Activated CD8-positive, alpha-beta T cell treated with anti-CD3 and anti-CD28 coated beads for 36 hours (primary cell): ENCODE results near the gene KRTAP10-3. TPM values are rescaled to one million over a fixed set of nuclear protein-coding genes. Genes with fewer than 3 reads are reported as not detected.

Source experiments
- ATAC-seq: fragments of 200-7000 bp; cut with Tn5 transposase; one replicate; pipeline ENCODE4 v1.10.0; 2021; ENCODE audit warnings: mild to moderate bottlenecking, moderate library complexity
- CTCF ChIA-PET: fragments of 350-600 bp; sonication (Branson Sonifier 250); formaldehyde crosslinking; loops from one replicate; lab custom pipeline; 2021; ENCODE audit warnings: antibody characterized with exemption; lab: Charles Lee
- POLR2A ChIA-PET: fragments of 350-600 bp; sonication (Branson Sonifier 250); formaldehyde crosslinking; loops from one replicate; lab custom pipeline; 2021; ENCODE audit warnings: antibody characterized with exemption; lab: Charles Lee
- DNase-seq: peaks from one replicate; pipeline ENCODE4 v3.0.0-alpha.2; 2020
- H3K27ac Mint-ChIP-seq: one replicate; pipeline ENCODE4 v1.8.0; 2021; ENCODE audit warnings: mild to moderate bottlenecking, mixed read lengths
- H3K27me3 Mint-ChIP-seq: one replicate; pipeline ENCODE4 v1.8.0; 2021; ENCODE audit warnings: mixed read lengths
- H3K36me3 Mint-ChIP-seq: one replicate; pipeline ENCODE4 v1.8.0; 2021; ENCODE audit warnings: low read depth, mixed read lengths
- H3K4me1 Mint-ChIP-seq: one replicate; pipeline ENCODE4 v1.8.0; 2021; ENCODE audit warnings: low read depth, mixed read lengths
- H3K4me3 Mint-ChIP-seq: one replicate; pipeline ENCODE4 v1.8.0; 2021; ENCODE audit warnings: mild to moderate bottlenecking, moderate library complexity, mixed read lengths
- H3K9me3 Mint-ChIP-seq: one replicate; pipeline ENCODE4 v1.8.0; 2021; ENCODE audit warnings: mixed read lengths
- intact Hi-C: fragments of 100-400 bp; cut with micrococcal nuclease; formaldehyde crosslinking; loops from one replicate; pipeline ENCODE4 v1.10.0; 2022
- total RNA-seq, 2 experiments: library from RNA; stranded (reverse); gene quantifications; one replicate each; pipeline ENCODE4 v1.2.3, GENCODE V29; 2021
- TF ChIP-seq, protein P1 (sequence below): fragments of 200-600 bp; IDR thresholded peaks from one replicate; pipeline ENCODE4 v1.8.0; 2022; ENCODE audit warnings: antibody characterized with exemption, mild to moderate bottlenecking

The KRTAP10-3 gene
- total RNA-seq, 2 experiments from 2014 or later: not detected

DNA sequence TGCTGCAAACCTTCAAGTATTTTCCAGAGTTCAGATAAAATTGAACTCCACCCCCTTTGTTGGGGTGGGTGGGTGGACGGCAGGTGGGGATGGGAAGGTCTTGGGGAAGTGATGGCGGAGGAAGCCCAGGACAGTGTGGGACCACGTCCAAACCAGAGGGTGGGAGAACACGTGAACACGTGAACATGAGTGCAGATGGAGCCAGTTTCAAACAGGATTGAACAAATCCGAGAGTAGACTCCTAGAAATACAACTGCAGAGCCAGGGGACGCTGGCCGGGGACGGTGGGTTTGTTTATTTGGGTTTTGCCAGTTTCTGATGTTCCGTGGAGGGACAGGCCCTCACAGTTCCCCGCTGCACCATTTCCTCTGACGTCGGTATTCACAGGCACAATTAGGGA, 10.2 kb downstream of the KRTAP10-3 start:
- no peak for DNase-seq
- CTCF ChIA-PET: interaction anchor here (1.7 kb wide), 1 partner anchor 245 kb away, joined by 5 read pairs; no protein-coding TSS in a partner anchor
- H3K27me3 Mint-ChIP-seq: no peaks in the 10 kb centered on the region
- H3K36me3 Mint-ChIP-seq: peaks cover 19% of the 10 kb centered on the region
- ATAC-seq: no peak
- POLR2A ChIA-PET: no interaction called here
- peak overlapping the region; percentile 10 for H3K27ac Mint-ChIP-seq
- TF ChIP-seq, protein P1, sequence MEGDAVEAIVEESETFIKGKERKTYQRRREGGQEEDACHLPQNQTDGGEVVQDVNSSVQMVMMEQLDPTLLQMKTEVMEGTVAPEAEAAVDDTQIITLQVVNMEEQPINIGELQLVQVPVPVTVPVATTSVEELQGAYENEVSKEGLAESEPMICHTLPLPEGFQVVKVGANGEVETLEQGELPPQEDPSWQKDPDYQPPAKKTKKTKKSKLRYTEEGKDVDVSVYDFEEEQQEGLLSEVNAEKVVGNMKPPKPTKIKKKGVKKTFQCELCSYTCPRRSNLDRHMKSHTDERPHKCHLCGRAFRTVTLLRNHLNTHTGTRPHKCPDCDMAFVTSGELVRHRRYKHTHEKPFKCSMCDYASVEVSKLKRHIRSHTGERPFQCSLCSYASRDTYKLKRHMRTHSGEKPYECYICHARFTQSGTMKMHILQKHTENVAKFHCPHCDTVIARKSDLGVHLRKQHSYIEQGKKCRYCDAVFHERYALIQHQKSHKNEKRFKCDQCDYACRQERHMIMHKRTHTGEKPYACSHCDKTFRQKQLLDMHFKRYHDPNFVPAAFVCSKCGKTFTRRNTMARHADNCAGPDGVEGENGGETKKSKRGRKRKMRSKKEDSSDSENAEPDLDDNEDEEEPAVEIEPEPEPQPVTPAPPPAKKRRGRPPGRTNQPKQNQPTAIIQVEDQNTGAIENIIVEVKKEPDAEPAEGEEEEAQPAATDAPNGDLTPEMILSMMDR: no peak
- intact Hi-C loops: no loop called here
- H3K4me1 Mint-ChIP-seq: peaks cover 28% of the 10 kb centered on the region
- peak overlapping the region; percentile 50 for H3K4me3 Mint-ChIP-seq
- H3K9me3 Mint-ChIP-seq: peaks cover 20% of the 10 kb centered on the region

DNA sequence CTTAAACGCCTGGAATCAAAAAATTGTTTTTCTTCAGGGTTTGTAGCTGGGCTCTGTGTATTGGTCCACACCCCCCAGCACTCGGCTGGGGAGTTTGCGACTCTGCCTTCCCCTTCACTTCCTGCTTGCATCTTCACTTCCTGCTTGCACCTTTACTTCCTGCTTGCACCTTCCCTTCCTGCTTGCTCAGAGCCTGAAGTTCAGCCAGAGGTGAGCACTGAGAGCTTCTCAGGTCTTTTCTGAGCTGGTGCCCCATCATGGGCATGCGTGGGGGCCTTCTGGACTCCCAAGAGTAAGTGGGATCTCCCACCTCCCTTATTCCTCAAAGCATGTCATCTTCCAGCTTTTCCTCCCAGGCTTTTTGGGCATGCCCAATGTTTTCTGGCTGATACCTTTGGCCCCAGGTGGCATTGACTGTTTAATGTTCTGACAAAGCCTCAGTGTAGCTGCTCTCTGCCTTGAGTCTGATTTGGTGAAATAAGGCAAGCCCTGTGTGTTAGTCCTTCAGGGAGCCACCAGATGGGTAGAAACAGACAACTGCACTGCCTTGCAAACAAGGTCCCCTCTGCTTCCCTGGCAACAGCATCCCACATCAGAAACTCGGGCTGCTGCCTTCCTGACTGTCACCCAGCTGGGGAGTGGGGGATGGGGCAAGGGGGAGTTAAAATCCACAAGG, 10.8 kb downstream of the KRTAP10-3 start:
- DNase-seq (peak; percentile 51), ATAC-seq (peak; percentile 94)
- Mint-ChIP-seq H3K27me3 (no peaks in the 10 kb centered on the region), H3K4me3 (peak overlapping the region; percentile 50), H3K4me1 (peaks cover 28% of the 10 kb centered on the region), H3K36me3 (peaks cover 19% of the 10 kb centered on the region), H3K9me3 (peaks cover 17% of the 10 kb centered on the region), H3K27ac (peak overlapping the region; percentile 89)
- ChIA-PET CTCF (interaction anchor here (1.1 to 1.7 kb wide), 3 partner anchors 37 to 246 kb away, joined by 3 to 5 read pairs (median 5); no protein-coding TSS in a partner anchor), POLR2A (no interaction called here)
- TF ChIP-seq, protein P1: no peak
- intact Hi-C loops: no loop called here

DNA sequence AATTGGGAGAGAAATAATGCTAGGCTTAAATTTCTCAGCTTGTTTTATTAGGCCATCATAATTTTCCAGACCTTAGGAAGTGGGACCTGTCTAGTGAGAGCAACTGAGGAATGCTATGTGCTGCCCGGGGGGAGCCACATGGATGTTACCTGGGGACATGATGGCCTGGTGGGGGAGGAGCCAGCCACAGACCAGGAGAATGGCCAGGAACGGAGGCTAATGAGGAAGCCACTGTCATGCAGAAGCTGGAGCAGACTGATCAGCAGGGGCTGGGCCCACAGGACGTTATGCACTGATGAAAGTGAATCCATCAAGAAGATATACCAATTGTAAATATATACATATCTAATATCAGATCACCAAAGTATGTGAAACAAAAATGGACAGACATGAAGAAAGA, 14.0 kb downstream of the KRTAP10-3 start:
- ChIA-PET POLR2A (interaction anchor here (0.7 kb wide), 1 partner anchor 9 kb away, joined by 3 read pairs; no protein-coding TSS in a partner anchor), CTCF (interaction anchor here (1.4 kb wide), 1 partner anchor 35 kb away, joined by 3 read pairs; no protein-coding TSS in a partner anchor)
- Mint-ChIP-seq H3K4me1 (peaks cover 27% of the 10 kb centered on the region), H3K36me3 (peaks cover 19% of the 10 kb centered on the region), H3K27ac (no peak overlapping the region), H3K27me3 (no peaks in the 10 kb centered on the region), H3K9me3 (peaks cover 17% of the 10 kb centered on the region), H3K4me3 (no peak overlapping the region)
- TF ChIP-seq, protein P1: no peak
- intact Hi-C loops: no loop called here
- DNase-seq: no peak
- ATAC-seq: no peak

DNA sequence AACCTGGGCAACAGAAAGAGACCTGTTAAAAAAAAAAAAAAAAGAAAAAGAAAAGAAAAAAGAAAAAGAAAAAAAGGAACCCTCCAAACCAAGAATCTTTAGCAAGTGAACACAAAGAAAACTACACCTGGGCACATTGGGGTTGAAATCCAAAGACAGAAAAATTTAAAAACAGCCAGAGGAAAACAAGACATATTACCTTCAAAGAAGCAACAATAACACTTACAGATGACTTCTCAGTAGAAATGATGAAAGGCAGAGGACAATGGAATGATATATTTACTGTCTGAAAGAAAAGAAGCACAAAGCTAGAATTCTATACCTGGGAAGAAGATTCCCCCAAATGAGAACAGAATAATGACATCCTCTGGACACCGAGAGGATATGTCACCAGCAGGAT, 15.9 kb downstream of the KRTAP10-3 start:
- ChIA-PET POLR2A (interaction anchor here (0.6 kb wide), 1 partner anchor 33 kb away, joined by 3 read pairs; no protein-coding TSS in a partner anchor), CTCF (no interaction called here)
- H3K9me3 Mint-ChIP-seq: peaks cover 17% of the 10 kb centered on the region
- DNase-seq: no peak
- intact Hi-C loops: no loop called here
- no peaks in the 10 kb centered on the region for H3K27me3 Mint-ChIP-seq
- no peak overlapping the region for H3K27ac Mint-ChIP-seq
- H3K4me1 Mint-ChIP-seq: peaks cover 9% of the 10 kb centered on the region
- H3K36me3 Mint-ChIP-seq: peaks cover 19% of the 10 kb centered on the region
- H3K4me3 Mint-ChIP-seq: no peak overlapping the region
- TF ChIP-seq, protein P1: no peak
- ATAC-seq: no peak

DNA sequence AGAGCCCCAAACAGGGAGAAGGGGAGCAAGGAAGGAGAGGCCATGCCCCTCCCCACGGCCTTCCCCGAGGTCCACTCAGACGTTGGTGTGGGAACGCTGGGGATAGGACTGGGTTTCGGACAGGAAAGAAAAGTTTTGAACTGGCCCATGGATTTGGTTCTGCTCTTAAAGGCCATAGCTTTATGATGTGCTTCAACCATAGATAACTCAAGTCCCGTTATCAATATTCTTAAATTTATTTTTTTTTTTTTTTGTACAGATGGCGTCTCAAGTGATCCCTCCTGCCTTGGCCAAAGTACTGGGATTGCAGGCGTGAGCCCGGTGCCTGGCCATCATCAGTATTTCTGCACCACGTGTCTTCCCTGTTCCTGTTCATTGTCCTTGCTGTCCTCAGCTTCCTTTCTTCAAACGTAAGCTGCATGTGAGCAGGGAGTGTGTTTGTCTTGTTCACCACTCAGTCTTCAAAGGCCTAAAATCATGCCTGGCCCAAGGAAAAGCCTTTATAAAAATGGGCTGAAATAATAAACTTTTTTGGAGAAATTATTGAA, 17.8 kb downstream of the KRTAP10-3 start:
- DNase-seq: no peak
- ChIA-PET POLR2A (interaction anchor here (0.7 kb wide), 1 partner anchor 149 kb away, joined by 3 read pairs; no protein-coding TSS in a partner anchor), CTCF (interaction anchor here (0.8 to 1.2 kb wide), 2 partner anchors 31 to 202 kb away, joined by 3 to 5 read pairs; no protein-coding TSS in a partner anchor)
- H3K36me3 Mint-ChIP-seq: peaks cover 6% of the 10 kb centered on the region
- no peaks in the 10 kb centered on the region for H3K4me1 Mint-ChIP-seq
- H3K9me3 Mint-ChIP-seq: peaks cover 4% of the 10 kb centered on the region
- TF ChIP-seq, protein P1: no peak
- no peak overlapping the region for H3K4me3 Mint-ChIP-seq
- no peaks in the 10 kb centered on the region for H3K27me3 Mint-ChIP-seq
- no peak for ATAC-seq
- no peak overlapping the region for H3K27ac Mint-ChIP-seq
- intact Hi-C loops: no loop called here
